Vagina (tissue), 2 donors: ENCODE results near the gene GATAD2B. TPM values are rescaled to one million over a fixed set of nuclear protein-coding genes. Genes with fewer than 3 reads are reported as not detected.
A peak's percentile ranks its signal among the peaks of the same experiment; 100 is the strongest.

ENCODE experiments used
- DNase-seq, 2 donors: peaks; one replicate each; pipeline ENCODE4 v3.0.0-alpha.2; 2017; ENCODE audit errors: extremely low spot score in 2 of 2
- H3K27ac ChIP-seq: fragments of 200-600 bp; sonication (generic); one replicate; pipeline ENCODE4 v1.5.1; 2019
- H3K27me3 ChIP-seq: fragments of 200-600 bp; sonication (generic); one replicate; pipeline ENCODE4 v1.5.1; 2019
- H3K36me3 ChIP-seq, 2 donors: fragments of 200-600 bp; sonication (generic); one replicate each; pipeline ENCODE4 v1.5.1; 2017 to 2019
- H3K4me1 ChIP-seq: fragments of 200-600 bp; sonication (generic); one replicate; pipeline ENCODE4 v1.5.1; 2019
- H3K4me3 ChIP-seq, 2 donors: fragments of 200-600 bp; sonication (generic); 1 replicate in 1 of 2; 2 replicates in 1 of 2; pipeline ENCODE4 v1.5.1; 2016 to 2019
- H3K9me3 ChIP-seq: fragments of 200-600 bp; sonication (generic); one replicate; pipeline ENCODE4 v1.5.1; 2019
- POLR2A ChIP-seq, 2 donors: fragments of 450-650 bp; IDR thresholded peaks; one replicate each; pipeline ENCODE4 v1.6.1; 2017; ENCODE audit warnings: antibody characterized with exemption in 2 of 2, mild to moderate bottlenecking in 2 of 2, moderate library complexity in 2 of 2
- POLR2AphosphoS5 ChIP-seq, 2 donors: sonication (generic); formaldehyde crosslinking; IDR thresholded peaks; one replicate each; pipeline ENCODE4 v1.9.0; 2017; ENCODE audit warnings: antibody characterized with exemption in 2 of 2, mild to moderate bottlenecking in 2 of 2, low read depth in 1 of 2; ENCODE audit not compliant: insufficient read depth in 1 of 2
- intact Hi-C: fragments of 100-400 bp; cut with DNase I; formaldehyde crosslinking; loops from one replicate; pipeline ENCODE4 v1.15.1; 2023
- total RNA-seq: library from RNA; depleted of rRNA; stranded (reverse); fragments of >200 nt; gene quantifications from one replicate; pipeline ENCODE4 v1.2.3, GENCODE V29; 2016
- TF ChIP-seq, protein P1 (sequence below), 3 experiments: fragments of 450-650 bp in 2 of 3; fragments of 200-600 bp in 1 of 3; sonication (generic) in 1 of 3; IDR thresholded peaks; one replicate each; pipeline ENCODE4 v1.5.1; 2017 to 2019; ENCODE audit warnings: antibody characterized with exemption in 3 of 3, mild to moderate bottlenecking in 2 of 3, moderate library complexity in 2 of 3

The GATAD2B gene
- total RNA-seq, 1 donor from 2014 or later, result 24.1 TPM

DNA sequence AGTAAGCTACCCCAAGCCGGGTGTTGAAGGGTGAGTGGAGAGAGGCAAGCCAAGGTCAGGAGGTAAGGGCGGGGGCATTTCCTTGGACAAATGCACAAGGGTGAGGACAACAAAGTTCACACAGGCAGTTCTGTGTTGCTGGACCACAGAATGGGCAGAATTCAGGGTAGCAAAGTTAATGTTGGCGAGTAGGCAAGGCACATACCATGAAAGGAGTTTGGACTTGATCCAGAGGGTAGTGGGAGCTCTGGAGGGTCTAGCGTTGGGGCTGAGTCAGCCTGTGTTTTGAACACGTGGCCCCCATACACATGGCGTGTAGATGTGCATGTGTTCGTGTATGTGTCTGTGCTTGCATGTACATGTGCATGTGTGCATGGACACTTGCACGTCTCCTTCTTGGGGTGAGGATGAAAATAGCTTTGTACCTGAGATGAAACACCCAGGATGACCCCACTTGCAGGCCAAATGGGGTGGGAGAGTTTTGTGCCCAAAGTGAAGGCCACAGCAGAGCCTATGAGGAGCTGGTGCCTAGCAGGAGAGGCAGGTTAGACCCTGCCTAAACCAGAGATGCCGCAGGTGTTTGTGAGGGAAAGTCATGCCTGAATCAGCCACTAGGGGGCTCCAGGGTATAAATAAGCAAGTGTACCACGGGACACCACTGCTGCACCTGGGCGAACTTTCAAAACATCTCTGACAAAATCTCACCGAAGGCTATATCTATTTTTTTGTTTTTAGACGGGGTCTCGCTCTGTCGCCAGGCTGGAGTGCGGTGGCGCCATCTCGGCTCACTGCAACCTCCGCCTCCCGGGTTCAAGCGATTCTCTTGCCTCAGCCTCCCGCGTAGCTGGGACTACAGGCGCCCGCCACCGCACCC is 125.7 kb downstream of the GATAD2B start:
- H3K27me3 ChIP-seq, result no peaks in the 10 kb centered on the region
- DNase-seq, result no peak
- H3K9me3 ChIP-seq, result no peaks in the 10 kb centered on the region
- no peaks in the 10 kb centered on the region for H3K4me1 ChIP-seq
- peak; percentile 30 to 41 for TF ChIP-seq POLR2AphosphoS5 (IDR thresholded peaks at IDR 0.05; ENCODE audit: insufficient read depth in 1 of 2, low read depth in 1 of 2)
- TF ChIP-seq, protein P1, sequence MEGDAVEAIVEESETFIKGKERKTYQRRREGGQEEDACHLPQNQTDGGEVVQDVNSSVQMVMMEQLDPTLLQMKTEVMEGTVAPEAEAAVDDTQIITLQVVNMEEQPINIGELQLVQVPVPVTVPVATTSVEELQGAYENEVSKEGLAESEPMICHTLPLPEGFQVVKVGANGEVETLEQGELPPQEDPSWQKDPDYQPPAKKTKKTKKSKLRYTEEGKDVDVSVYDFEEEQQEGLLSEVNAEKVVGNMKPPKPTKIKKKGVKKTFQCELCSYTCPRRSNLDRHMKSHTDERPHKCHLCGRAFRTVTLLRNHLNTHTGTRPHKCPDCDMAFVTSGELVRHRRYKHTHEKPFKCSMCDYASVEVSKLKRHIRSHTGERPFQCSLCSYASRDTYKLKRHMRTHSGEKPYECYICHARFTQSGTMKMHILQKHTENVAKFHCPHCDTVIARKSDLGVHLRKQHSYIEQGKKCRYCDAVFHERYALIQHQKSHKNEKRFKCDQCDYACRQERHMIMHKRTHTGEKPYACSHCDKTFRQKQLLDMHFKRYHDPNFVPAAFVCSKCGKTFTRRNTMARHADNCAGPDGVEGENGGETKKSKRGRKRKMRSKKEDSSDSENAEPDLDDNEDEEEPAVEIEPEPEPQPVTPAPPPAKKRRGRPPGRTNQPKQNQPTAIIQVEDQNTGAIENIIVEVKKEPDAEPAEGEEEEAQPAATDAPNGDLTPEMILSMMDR (IDR thresholded peaks at IDR 0.05), result peak; percentile 81 to 91 (median 82)
- TF ChIP-seq POLR2A (IDR thresholded peaks at IDR 0.05), result no peak
- no peak overlapping the region for H3K4me3 ChIP-seq
- no peaks in the 10 kb centered on the region for H3K36me3 ChIP-seq
- no peak overlapping the region for H3K27ac ChIP-seq
- intact Hi-C loops, result loop anchor here (5.0 to 10.0 kb wide), 2 partner anchors 148 to 190 kb away; partner anchors contain the start of genes DENND4B and RAB13

DNA sequence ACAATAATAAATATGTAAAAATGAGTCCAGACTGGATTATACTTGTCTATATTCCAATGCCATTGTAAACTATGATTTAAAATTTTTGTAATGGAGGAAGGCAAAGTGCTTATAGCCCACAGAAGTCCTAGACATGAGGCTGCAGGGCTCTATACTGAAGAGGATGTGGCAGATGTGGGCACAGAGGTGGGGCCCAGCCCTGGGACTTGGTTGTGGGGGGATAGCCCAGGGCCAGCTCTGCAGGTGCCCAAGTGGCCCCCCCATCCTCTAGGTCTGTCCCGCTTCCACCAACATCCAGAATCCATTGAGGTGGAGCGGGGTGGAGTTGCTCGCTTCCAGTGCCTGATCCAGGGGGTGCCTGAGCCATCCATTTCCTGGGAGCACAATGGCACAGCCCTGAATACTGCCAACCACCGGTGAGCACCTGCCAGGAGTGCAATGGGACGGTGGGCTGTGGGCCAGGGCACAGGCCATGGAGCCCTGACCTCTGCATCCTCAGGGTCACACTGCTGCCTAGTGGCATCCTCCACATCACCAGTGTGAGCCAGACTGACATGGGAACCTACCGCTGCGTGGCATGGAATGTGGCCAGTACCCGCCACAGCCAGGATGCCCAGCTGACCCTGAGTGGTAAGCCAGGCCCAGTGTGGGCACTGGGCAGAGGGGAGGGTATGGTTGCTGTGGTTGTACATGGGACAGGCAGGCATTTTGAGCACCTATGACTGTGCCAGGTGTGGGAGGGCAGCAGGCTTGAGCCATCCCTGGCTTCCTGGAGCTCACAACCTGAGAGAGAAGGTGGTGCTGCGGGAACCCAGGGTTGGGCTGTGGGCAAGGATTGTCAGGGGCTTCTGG is 126.6 kb downstream of the GATAD2B start:
- Histone ChIP-seq H3K27me3 (no peaks in the 10 kb centered on the region), H3K36me3 (no peaks in the 10 kb centered on the region), H3K4me3 (no peak overlapping the region), H3K27ac (no peak overlapping the region), H3K4me1 (no peaks in the 10 kb centered on the region), H3K9me3 (no peaks in the 10 kb centered on the region)
- TF ChIP-seq POLR2A (IDR thresholded peaks at IDR 0.05) (no peak), POLR2AphosphoS5 (IDR thresholded peaks at IDR 0.05; ENCODE audit: insufficient read depth in 1 of 2, low read depth in 1 of 2) (no peak)
- TF ChIP-seq, protein P1 (IDR thresholded peaks at IDR 0.05), result no peak
- no peak for DNase-seq
- intact Hi-C loops, result loop anchor here (5.0 to 10.0 kb wide), 2 partner anchors 149 to 191 kb away; partner anchors contain the start of genes DENND4B and RAB13

DNA sequence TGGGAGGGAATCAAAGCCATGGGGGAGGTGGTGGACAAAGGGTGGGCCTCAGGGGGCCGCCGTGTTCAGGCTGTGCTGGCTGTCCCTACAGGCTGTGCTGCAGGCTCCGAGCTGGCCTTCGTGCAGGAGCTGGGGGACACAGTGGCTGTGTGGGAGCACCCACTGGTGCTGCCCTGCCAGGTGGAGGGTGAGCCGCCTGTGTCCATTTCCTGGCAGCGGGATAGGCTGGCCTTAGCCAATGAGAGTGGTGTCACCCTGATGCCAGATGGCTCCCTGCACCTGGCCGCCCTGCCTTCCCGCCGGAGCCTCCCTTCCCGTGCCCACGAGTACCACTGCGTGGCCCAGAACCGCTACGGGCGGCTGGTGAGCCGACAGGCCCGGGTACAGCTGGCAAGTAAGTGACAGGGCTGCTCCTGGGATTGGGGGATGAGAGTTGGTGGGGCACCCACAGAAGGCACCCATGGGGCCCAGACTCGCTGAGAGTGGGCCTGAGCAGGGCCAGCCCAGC is 127.4 kb downstream of the GATAD2B start:
- Histone ChIP-seq H3K9me3 (no peaks in the 10 kb centered on the region), H3K27ac (no peak overlapping the region), H3K36me3 (no peaks in the 10 kb centered on the region), H3K27me3 (no peaks in the 10 kb centered on the region), H3K4me1 (peaks cover under 1% of the 10 kb centered on the region), H3K4me3 (no peak overlapping the region)
- no peak for TF ChIP-seq POLR2AphosphoS5 (IDR thresholded peaks at IDR 0.05; ENCODE audit: insufficient read depth in 1 of 2, low read depth in 1 of 2)
- TF ChIP-seq POLR2A (IDR thresholded peaks at IDR 0.05), result no peak
- TF ChIP-seq, protein P1 (IDR thresholded peaks at IDR 0.05), result no peak
- peak in 1 of 2 donors; percentile 83 for DNase-seq
- intact Hi-C loops, result loop anchor here (5.0 to 10.0 kb wide), 2 partner anchors 149 to 192 kb away; partner anchors contain the start of genes DENND4B and RAB13

DNA sequence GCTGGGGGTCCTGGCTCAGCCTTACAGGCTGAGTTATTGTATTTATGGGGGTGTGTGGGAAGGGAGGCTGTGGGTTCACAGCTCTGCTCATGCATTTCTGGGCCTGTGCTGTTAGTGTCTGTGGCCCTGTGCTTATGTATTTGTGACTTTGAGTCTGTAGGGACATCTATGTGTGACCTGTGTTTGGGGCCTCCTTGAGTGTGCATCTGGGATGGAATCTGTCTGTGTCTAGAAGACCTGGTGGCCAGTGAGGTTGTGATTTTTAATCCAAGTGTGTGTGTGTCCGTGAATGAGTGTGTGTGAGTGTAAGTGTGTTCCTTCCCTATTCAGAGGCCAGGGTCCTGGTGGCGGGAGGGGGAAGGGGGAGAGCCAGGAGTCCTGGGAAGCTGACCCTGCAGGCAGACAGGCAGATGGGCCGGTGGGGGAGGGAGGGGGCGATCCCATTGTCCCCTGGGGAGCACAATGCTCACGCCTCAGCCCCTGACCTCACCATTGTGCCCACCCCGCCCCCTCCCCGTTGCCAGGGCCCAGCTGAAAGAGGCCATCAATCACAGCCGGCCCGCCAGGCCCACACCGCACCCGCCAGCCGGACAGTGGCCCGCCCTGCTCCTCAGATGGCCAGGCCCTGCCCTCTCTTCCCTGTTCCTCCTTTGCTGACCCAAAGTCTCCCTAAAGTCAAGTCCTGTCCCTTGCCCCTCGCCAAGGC is 128.0 kb downstream of the GATAD2B start:
- DNase-seq, result peak in 1 of 2 donors; percentile 71
- Histone ChIP-seq H3K4me1 (peaks cover 6% of the 10 kb centered on the region), H3K27ac (no peak overlapping the region), H3K36me3 (no peaks in the 10 kb centered on the region), H3K4me3 (no peak overlapping the region), H3K9me3 (no peaks in the 10 kb centered on the region), H3K27me3 (no peaks in the 10 kb centered on the region)
- TF ChIP-seq POLR2A (IDR thresholded peaks at IDR 0.05), result no peak
- TF ChIP-seq, protein P1 (IDR thresholded peaks at IDR 0.05), result no peak
- no peak for TF ChIP-seq POLR2AphosphoS5 (IDR thresholded peaks at IDR 0.05; ENCODE audit: insufficient read depth in 1 of 2, low read depth in 1 of 2)
- intact Hi-C loops, result loop anchor here (5.0 to 10.0 kb wide), 2 partner anchors 150 to 193 kb away; partner anchors contain the start of genes DENND4B and RAB13
